D721Med (cell line): ENCODE results near the gene FFAR3.

Source experiments
- DNase-seq: peaks from one replicate; pipeline ENCODE4 v3.0.0; 2011; ENCODE audit warnings: low spot score; ENCODE audit not compliant: insufficient read length
- FAIRE-seq: peaks from 2 replicates; lab custom pipeline; 2011; peaks lifted over from hg19 to GRCh38; lab: Jason Lieb, UNC
- CTCF ChIP-seq: IDR thresholded peaks from 2 replicates; pipeline ENCODE4 v1.5.1; 2012; ENCODE audit warnings: mild to moderate bottlenecking, control low read depth; ENCODE audit not compliant: insufficient read depth; ENCODE audit errors: missing control alignments

Gene FFAR3

DNA sequence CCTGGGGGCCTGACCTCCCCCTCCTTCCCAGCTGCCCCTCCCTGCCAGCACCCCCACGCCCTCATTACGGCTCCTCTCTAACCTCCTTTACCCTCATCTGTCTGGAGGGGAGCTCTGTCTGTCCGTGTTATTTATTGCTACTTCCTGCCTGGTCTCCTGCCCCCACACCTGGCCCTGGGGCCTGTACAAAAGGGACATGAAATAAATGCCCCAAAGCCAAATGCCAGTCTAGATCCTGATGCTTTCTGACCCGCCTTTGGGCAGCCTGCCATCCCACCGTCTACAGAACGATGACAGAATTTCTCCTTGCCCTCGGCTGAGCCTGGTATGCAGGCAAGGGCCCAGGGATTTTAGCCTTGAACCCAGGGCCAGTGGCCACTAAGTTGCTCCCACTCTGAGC lies 44.7 kb upstream of the FFAR3 start:
- no peak for TF ChIP-seq CTCF
- no peak for DNase-seq
- FAIRE-seq = no peak

GRCh38 chr19:35314031-35314430 lies 44.2 kb upstream of the FFAR3 start:
- DNase-seq (no peak), FAIRE-seq (no peak)
- TF ChIP-seq CTCF = no peak

GRCh38 chr19:35314858-35315470 lies 43.3 kb upstream of the FFAR3 start:
- no peak for DNase-seq
- no peak for TF ChIP-seq CTCF
- FAIRE-seq = no peak

GRCh38 chr19:35315883-35316282 lies 42.4 kb upstream of the FFAR3 start:
- no peak for DNase-seq
- TF ChIP-seq CTCF = no peak
- FAIRE-seq = no peak

DNA sequence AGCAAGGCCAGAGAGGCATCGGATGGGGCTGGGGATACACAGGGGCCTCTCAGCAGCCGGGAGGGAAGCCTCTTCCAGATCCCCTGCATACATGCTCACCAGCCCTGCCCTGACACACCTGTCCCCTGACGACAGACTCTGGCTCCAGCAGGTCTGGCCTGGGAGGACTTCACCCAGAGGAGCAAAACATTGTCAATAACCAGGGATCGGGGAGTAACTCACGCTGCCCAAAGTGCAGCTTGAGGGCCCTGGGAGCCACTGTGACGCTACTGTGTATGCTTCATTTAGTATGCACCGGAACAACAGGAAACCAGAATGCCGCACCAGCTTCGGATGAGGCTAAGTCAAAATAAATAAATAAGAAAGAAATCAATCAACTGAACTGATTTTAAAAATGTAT lies 41.7 kb upstream of the FFAR3 start:
- no peak for FAIRE-seq
- no peak for TF ChIP-seq CTCF

GRCh38 chr19:35317464-35318043 lies 40.7 kb upstream of the FFAR3 start:
- FAIRE-seq (no peak), DNase-seq (no peak)
- no peak for TF ChIP-seq CTCF

More for the DNA sequence above, 41.7 kb upstream of the FFAR3 start:
- no peak for DNase-seq
